ENCODE measurements around the gene E2F7. TPM values are rescaled to one million over a fixed set of nuclear protein-coding genes. Genes with fewer than 3 reads are reported as not detected.
A peak's percentile ranks its signal among the peaks of the same experiment; 100 is the strongest.

The E2F7 gene
- total RNA-seq, 1 experiment from 2014 or later: 28.4 TPM

DNA sequence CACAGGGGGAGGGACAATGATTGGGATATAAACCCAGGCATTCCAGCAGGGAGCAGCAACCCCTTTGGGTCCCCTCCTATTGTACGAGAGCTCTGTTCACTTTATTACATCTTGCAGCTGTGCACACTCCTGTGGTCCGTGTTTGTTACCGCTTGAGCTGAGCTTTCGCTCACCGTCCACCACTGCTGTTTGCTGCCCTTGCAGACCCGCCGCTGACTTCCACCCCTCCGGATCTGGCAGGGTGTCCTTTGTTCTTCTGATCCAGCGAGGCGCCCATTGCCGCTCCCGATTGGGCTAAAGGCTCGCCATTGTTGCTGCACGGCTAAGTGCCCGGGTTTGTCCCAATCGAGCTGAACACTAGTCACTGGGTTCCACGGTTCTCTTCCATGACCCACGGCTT lies 64.1 kb downstream of the E2F7 start:
- H3K27me3 Mint-ChIP-seq (ENCODE audit: low read depth): no peaks in the 10 kb centered on the region
- POLR2A ChIA-PET: no interaction called here
- no peak overlapping the region for H3K4me3 Mint-ChIP-seq
- ATAC-seq (peak; percentile 18), DNase-seq (ENCODE audit: low spot score) (no peak)
- H3K27ac Mint-ChIP-seq: no peak overlapping the region
- TF ChIP-seq, protein P1, sequence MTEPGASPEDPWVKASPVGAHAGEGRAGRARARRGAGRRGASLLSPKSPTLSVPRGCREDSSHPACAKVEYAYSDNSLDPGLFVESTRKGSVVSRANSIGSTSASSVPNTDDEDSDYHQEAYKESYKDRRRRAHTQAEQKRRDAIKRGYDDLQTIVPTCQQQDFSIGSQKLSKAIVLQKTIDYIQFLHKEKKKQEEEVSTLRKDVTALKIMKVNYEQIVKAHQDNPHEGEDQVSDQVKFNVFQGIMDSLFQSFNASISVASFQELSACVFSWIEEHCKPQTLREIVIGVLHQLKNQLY (CRISPR knock-in tag; IDR thresholded peaks at IDR 0.05): no peak
- TF ChIP-seq, protein P2, sequence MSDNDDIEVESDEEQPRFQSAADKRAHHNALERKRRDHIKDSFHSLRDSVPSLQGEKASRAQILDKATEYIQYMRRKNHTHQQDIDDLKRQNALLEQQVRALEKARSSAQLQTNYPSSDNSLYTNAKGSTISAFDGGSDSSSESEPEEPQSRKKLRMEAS (CRISPR knock-in tag; IDR thresholded peaks at IDR 0.05): no peak
- TF ChIP-seq TP53 (CRISPR knock-in tag; IDR thresholded peaks at IDR 0.05): no peak
- TF ChIP-seq TEAD4 (CRISPR knock-in tag; IDR thresholded peaks at IDR 0.05): no peak
- no peak for TF ChIP-seq ATF1 (CRISPR knock-in tag; IDR thresholded peaks at IDR 0.05)
- no peak for TF ChIP-seq ELF4 (CRISPR knock-in tag; IDR thresholded peaks at IDR 0.05; ENCODE audit: low read depth)
- TF ChIP-seq, protein P3, sequence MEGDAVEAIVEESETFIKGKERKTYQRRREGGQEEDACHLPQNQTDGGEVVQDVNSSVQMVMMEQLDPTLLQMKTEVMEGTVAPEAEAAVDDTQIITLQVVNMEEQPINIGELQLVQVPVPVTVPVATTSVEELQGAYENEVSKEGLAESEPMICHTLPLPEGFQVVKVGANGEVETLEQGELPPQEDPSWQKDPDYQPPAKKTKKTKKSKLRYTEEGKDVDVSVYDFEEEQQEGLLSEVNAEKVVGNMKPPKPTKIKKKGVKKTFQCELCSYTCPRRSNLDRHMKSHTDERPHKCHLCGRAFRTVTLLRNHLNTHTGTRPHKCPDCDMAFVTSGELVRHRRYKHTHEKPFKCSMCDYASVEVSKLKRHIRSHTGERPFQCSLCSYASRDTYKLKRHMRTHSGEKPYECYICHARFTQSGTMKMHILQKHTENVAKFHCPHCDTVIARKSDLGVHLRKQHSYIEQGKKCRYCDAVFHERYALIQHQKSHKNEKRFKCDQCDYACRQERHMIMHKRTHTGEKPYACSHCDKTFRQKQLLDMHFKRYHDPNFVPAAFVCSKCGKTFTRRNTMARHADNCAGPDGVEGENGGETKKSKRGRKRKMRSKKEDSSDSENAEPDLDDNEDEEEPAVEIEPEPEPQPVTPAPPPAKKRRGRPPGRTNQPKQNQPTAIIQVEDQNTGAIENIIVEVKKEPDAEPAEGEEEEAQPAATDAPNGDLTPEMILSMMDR (IDR thresholded peaks at IDR 0.05): no peak
- no peak for TF ChIP-seq FOXJ3 (CRISPR knock-in tag; IDR thresholded peaks at IDR 0.05; ENCODE audit: borderline replicate concordance)
- TF ChIP-seq, protein P4, sequence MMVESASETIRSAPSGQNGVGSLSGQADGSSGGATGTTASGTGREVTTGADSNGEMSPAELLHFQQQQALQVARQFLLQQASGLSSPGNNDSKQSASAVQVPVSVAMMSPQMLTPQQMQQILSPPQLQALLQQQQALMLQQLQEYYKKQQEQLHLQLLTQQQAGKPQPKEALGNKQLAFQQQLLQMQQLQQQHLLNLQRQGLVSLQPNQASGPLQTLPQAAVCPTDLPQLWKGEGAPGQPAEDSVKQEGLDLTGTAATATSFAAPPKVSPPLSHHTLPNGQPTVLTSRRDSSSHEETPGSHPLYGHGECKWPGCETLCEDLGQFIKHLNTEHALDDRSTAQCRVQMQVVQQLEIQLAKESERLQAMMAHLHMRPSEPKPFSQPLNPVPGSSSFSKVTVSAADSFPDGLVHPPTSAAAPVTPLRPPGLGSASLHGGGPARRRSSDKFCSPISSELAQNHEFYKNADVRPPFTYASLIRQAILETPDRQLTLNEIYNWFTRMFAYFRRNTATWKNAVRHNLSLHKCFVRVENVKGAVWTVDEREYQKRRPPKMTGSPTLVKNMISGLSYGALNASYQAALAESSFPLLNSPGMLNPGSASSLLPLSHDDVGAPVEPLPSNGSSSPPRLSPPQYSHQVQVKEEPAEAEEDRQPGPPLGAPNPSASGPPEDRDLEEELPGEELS (CRISPR knock-in tag; IDR thresholded peaks at IDR 0.05): no peak
- TF ChIP-seq, protein P5, sequence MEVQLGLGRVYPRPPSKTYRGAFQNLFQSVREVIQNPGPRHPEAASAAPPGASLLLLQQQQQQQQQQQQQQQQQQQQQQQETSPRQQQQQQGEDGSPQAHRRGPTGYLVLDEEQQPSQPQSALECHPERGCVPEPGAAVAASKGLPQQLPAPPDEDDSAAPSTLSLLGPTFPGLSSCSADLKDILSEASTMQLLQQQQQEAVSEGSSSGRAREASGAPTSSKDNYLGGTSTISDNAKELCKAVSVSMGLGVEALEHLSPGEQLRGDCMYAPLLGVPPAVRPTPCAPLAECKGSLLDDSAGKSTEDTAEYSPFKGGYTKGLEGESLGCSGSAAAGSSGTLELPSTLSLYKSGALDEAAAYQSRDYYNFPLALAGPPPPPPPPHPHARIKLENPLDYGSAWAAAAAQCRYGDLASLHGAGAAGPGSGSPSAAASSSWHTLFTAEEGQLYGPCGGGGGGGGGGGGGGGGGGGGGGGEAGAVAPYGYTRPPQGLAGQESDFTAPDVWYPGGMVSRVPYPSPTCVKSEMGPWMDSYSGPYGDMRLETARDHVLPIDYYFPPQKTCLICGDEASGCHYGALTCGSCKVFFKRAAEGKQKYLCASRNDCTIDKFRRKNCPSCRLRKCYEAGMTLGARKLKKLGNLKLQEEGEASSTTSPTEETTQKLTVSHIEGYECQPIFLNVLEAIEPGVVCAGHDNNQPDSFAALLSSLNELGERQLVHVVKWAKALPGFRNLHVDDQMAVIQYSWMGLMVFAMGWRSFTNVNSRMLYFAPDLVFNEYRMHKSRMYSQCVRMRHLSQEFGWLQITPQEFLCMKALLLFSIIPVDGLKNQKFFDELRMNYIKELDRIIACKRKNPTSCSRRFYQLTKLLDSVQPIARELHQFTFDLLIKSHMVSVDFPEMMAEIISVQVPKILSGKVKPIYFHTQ (CRISPR knock-in tag; IDR thresholded peaks at IDR 0.05): no peak
- TF ChIP-seq, protein P6, sequence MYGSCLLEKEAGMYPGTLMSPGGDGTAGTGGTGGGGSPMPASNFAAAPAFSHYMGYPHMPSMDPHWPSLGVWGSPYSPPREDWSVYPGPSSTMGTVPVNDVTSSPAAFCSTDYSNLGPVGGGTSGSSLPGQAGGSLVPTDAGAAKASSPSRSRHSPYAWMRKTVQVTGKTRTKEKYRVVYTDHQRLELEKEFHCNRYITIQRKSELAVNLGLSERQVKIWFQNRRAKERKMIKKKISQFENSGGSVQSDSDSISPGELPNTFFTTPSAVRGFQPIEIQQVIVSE (CRISPR knock-in tag; IDR thresholded peaks at IDR 0.05; ENCODE audit: borderline replicate concordance): no peak
- no peak for TF ChIP-seq HMGA2 (CRISPR knock-in tag; IDR thresholded peaks at IDR 0.05)
- TF ChIP-seq NFE2L1 (CRISPR knock-in tag; IDR thresholded peaks at IDR 0.05): no peak
- TF ChIP-seq SP1 (CRISPR knock-in tag; conservative IDR thresholded peaks at IDR 0.05): no peak
- TF ChIP-seq ETV6 (CRISPR knock-in tag; IDR thresholded peaks at IDR 0.05): no peak
- H3K36me3 Mint-ChIP-seq: no peaks in the 10 kb centered on the region
- no peaks in the 10 kb centered on the region for H3K9me3 Mint-ChIP-seq
- H3K4me1 Mint-ChIP-seq: no peaks in the 10 kb centered on the region
- CTCF ChIA-PET: interaction anchor here (0.7 to 2.3 kb wide), 2 partner anchors 10 to 371 kb away, joined by 3 to 22 read pairs; no protein-coding TSS in a partner anchor

DNA sequence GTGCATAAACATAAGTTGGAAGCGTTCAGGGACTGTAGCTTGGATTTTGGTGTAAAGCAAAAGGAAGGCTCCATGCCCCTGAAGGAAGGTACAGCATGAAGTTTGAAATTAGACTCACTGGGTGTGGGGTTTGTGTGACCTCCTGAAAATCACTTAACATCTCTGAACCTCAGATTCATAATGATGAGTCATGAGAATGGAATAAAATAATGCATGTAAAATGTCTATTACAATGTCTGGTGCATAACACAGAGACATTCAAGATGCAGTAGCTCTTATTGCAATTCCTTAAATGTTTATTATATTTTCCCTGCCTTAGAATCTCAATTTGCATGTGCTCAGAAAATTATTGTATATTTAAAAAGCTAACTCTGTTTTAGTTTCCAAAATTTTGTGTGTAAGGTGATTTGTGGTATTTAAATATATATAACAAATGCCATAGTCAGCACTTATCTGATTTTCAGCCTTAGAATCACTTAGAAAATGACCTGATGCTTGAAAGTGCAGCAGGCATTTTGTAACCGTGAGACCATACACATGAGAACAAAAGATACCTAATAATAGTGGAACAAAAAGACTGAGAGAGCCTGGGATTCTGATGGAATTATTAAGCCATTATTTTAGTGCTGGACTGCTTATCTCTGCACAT lies 66.3 kb downstream of the E2F7 start:
- no peak overlapping the region for H3K27ac Mint-ChIP-seq
- H3K9me3 Mint-ChIP-seq: peaks cover 3% of the 10 kb centered on the region; the same call in 1 of the 2 replicates
- POLR2A ChIA-PET: no interaction called here
- CTCF ChIA-PET: interaction anchor here (1.7 kb wide), 1 partner anchor 12 kb away, joined by 7 read pairs; no protein-coding TSS in a partner anchor
- ATAC-seq: no peak
- no peak overlapping the region for H3K4me3 Mint-ChIP-seq
- no peaks in the 10 kb centered on the region for H3K4me1 Mint-ChIP-seq
- DNase-seq (ENCODE audit: low spot score): no peak
- no peaks in the 10 kb centered on the region for H3K36me3 Mint-ChIP-seq
- no peaks in the 10 kb centered on the region for H3K27me3 Mint-ChIP-seq (ENCODE audit: low read depth)
- no peak for TF ChIP-seq GABPB1 (CRISPR knock-in tag; IDR thresholded peaks at IDR 0.05)
- TF ChIP-seq, protein P7, sequence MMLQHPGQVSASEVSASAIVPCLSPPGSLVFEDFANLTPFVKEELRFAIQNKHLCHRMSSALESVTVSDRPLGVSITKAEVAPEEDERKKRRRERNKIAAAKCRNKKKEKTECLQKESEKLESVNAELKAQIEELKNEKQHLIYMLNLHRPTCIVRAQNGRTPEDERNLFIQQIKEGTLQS (CRISPR knock-in tag; conservative IDR thresholded peaks at IDR 0.05): no peak
- TF ChIP-seq, protein P8, sequence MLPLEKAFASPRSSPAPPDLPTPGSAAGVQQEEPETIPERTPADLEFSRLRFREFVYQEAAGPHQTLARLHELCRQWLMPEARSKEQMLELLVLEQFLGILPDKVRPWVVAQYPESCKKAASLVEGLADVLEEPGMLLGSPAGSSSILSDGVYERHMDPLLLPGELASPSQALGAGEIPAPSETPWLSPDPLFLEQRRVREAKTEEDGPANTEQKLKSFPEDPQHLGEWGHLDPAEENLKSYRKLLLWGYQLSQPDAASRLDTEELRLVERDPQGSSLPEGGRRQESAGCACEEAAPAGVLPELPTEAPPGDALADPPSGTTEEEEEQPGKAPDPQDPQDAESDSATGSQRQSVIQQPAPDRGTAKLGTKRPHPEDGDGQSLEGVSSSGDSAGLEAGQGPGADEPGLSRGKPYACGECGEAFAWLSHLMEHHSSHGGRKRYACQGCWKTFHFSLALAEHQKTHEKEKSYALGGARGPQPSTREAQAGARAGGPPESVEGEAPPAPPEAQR (CRISPR knock-in tag; IDR thresholded peaks at IDR 0.05): no peak
- no peak for TF ChIP-seq NFE2L1 (CRISPR knock-in tag; IDR thresholded peaks at IDR 0.05)
- TF ChIP-seq, protein P9, sequence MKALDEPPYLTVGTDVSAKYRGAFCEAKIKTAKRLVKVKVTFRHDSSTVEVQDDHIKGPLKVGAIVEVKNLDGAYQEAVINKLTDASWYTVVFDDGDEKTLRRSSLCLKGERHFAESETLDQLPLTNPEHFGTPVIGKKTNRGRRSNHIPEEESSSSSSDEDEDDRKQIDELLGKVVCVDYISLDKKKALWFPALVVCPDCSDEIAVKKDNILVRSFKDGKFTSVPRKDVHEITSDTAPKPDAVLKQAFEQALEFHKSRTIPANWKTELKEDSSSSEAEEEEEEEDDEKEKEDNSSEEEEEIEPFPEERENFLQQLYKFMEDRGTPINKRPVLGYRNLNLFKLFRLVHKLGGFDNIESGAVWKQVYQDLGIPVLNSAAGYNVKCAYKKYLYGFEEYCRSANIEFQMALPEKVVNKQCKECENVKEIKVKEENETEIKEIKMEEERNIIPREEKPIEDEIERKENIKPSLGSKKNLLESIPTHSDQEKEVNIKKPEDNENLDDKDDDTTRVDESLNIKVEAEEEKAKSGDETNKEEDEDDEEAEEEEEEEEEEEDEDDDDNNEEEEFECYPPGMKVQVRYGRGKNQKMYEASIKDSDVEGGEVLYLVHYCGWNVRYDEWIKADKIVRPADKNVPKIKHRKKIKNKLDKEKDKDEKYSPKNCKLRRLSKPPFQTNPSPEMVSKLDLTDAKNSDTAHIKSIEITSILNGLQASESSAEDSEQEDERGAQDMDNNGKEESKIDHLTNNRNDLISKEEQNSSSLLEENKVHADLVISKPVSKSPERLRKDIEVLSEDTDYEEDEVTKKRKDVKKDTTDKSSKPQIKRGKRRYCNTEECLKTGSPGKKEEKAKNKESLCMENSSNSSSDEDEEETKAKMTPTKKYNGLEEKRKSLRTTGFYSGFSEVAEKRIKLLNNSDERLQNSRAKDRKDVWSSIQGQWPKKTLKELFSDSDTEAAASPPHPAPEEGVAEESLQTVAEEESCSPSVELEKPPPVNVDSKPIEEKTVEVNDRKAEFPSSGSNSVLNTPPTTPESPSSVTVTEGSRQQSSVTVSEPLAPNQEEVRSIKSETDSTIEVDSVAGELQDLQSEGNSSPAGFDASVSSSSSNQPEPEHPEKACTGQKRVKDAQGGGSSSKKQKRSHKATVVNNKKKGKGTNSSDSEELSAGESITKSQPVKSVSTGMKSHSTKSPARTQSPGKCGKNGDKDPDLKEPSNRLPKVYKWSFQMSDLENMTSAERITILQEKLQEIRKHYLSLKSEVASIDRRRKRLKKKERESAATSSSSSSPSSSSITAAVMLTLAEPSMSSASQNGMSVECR (CRISPR knock-in tag; IDR thresholded peaks at IDR 0.05; ENCODE audit: borderline replicate concordance): no peak
